HG02588 (cell line): Measurements from ENCODE around the gene ZNF219.
"Not testable (repeated sequence)": the region's sequence is repeated elsewhere in the genome, so short reads cannot be mapped to it uniquely, and the experiment has no call there.

Experiments
- ATAC-seq: cut with Tn5 transposase; IDR thresholded peaks from one replicate; pipeline ENCODE4 v1.9.1; 2021; ENCODE audit warnings: mild to moderate bottlenecking, moderate library complexity; ENCODE audit not compliant: unreplicated experiment

ZNF219 gene

DNA sequence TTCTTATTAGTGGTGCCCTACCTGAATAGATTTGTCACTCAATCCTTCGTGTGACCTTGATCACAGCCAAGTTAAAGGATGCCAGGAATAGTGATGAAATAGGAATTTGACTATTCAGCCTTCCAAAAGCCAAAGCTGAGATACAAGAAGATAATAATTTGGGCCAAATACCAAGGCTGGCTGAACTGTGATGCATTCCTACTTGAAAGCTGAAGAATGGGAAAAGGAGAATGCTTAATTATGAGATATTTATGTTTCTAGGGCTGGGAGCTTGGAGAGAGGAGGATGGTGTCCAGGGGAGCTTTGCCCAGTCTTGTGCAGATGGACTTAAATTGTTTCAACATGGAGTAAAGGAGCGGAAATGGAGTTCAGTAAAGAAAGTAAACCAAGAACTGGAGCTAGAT, 51.1 kb downstream of the ZNF219 start:
- no peak for ATAC-seq

DNA sequence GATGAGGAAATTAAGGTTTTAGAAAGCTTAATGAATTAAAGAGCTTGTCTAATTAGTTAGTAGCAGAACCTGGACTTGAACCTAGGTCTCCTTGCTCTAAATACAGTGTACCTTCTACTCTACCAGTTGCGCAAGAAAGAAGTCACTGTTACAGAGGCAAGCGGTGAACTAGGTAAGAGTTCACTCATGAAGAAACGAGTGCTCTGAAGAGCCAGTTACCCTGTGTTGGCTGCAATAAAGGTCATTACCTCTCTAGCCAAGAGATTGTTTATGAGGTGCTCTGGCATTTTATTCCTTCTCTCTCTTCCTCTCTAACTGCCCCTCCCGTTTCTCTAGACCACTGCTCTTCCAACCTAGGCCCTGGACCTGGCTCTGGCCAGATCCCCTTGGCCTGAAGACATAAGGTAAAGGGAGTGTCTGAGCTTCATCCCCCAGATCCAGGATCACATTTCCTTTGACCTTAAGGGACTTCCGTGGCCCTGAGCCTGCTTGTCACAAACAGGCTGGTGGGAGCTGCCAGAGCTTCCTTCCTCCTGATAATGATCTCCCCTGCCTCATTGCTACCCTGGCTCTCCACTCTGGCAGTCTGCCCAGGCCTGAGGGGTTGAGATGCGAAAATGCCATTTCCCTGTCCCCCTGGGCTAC, 54.4 kb downstream of the ZNF219 start:
- ATAC-seq = no peak

DNA sequence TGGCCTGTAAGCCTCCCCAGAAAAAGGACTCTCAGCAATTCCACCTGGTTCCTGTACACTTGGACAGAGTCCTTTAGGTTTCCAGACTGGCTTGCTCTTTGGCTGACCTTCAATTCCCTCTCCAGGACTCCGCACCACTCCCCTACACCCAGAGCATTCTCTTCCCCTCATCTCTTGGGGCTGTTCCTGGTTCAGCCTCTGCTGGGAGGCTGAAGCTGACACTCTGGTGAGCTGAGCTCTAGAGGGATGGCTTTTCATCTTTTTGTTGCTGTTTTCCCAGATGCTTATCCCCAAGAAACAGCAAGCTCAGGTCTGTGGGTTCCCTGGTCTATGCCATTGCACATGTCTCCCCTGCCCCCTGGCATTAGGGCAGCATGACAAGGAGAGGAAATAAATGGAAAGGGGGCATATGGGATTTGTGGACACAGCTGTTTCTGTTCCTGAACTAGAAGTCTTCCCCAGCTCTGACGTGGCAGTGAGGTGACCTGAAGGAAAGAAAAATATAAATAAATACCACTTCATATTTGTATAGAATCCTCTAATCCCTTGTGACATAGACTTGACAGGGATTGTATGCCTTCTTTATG, 55.0 kb downstream of the ZNF219 start:
- ATAC-seq = no peak

DNA sequence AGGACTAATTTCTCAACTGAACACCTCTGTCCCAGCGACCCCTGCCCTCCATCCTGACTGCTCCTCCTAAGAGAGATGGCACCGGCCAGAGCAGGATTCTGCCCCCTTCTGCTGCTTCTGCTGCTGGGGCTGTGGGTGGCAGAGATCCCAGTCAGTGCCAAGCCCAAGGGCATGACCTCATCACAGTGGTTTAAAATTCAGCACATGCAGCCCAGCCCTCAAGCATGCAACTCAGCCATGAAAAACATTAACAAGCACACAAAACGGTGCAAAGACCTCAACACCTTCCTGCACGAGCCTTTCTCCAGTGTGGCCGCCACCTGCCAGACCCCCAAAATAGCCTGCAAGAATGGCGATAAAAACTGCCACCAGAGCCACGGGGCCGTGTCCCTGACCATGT, 55.5 kb downstream of the ZNF219 start:
- ATAC-seq = no peak

DNA sequence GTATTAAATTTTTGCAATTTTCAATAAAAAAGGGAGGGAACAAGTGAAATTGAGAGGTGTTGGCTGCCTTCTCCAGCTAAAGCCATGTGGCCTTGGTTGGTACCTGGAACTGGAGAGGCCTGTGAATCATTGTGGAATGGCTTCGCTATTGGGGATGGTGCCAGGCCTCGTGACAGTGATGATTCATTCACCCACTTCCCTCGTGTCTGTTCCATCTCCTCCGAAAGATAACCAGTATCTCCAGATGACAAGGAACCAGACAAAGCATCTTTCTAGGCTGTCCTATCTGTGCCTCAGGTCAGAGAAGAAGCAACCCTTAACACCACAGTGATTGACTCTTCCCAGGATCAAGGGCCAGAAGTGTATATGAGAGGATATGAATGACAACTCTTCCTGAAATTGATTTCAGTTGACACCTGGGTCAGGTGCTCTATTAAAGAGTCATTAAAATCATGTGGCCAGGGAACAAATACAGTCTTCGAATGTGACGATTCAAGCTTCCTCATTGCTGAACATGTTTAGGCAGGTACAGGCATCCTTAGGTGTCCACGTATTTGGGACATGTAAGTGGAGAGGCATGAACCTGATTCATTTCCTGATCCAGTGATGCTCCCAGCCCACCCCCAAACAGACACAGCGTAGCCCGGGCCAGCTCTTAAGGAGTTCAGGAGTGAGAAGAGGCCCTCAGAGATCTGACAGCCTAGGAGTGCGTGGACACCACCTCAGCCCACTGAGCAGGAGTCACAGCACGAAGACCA, 56.6 kb downstream of the ZNF219 start, which contains the start of gene RNASE7:
Gene RNASE7 (plus strand): TSS at position 687 of the 758 bp plus-strand sequence. CDS start 631 bp downstream, outside the sequence.
- no peak for ATAC-seq

DNA sequence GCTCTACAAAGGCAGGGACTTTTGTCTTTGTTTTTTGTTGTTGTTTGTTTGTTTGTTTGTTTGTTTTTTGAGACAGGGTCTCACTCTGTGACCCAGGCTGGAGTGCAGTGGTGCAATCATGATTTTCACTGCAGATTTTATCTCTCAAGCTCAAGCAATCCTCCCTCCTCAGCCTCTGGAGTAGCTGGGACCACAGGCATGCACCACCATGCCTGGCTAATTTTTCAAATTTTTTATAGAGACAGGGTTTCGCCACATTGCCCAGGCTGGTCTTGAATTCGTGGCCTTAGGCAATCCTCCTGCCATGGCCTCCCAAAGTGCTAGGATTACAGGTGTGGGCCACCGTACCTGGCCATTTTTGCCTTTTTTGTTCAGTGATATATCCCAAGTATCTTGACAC, 57.5 kb downstream of the ZNF219 start:
- not testable (repeated sequence) for ATAC-seq

DNA sequence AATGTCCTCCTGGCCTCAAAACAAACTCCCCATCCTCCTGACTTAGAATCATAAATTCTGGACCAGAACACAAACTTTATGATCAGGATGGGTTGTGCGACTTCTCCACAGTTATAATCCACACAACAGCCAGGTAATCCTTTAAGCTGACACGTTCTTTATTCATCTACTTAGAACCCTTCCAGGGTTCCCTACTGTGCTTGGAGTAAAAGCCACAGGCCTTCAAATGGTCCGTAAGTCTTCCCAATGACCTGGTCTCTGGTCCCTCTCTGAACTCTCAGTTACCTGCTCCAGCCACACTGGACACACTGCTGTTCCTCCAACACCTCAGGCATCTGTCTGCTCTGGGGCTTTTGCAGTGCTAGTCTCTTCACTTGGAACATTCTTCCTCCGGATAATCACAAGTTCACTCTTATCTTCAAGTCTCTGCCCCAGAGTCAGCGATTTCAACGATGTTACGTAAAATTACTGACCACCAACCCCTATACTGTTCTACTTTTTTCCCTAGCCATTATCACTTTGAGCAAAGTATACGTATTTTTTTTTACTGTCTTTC, 58.0 kb downstream of the ZNF219 start:
- ATAC-seq = no peak
